Right hindlimb (tissue), 1 donor: Measurements from ENCODE around the gene EYA3.
"Not testable (repeated sequence)": the region's sequence is repeated elsewhere in the genome, so short reads cannot be mapped to it uniquely, and the experiment has no call there.

Source experiments
- DNase-seq: peaks from one replicate; pipeline ENCODE4 v3.0.0-alpha.2; 2018

EYA3 gene

GRCh38 chr1:28027238-28027637, 61.2 kb downstream of the EYA3 start:
- DNase-seq, result no peak

DNA sequence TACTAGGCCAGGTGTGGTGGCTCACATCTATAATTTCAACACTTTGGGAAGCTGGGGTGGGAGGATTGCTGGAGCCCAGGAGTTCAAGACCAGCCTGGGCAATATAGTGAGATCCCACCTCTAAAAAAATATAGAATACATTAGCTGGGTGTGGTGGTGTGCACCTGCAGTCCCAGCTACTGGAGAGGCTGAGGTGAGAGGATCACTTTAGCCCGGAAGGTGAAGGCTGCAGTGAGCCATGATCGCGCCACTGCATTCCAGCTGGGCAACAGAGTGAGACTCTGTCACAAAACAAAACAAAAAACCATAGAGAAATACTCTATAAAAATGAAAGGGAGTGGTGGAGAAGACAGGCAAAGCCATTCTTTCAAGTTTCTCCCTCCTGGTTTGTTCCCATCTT, 62.1 kb downstream of the EYA3 start:
- DNase-seq, result no peak

GRCh38 chr1:28021064-28021463, 67.3 kb downstream of the EYA3 start:
- no peak for DNase-seq

DNA sequence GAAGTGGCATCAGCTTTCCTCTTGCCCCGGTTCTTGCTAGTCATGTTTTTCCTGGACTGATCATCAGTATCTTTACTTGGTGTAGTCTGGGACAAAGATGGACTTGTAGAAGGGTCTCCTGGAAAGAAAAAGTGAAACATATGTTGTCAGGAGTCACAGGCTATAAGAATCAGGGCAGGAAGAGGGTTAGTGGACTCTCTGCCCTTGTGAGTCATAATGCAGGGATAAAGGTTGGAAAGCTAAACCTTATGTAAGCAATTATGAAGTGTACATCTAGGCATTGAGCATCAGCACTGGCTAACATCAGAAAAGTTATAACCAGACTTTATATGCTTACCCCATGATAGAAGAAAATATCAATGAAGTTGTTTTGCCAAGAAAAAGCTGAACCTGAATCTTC, 77.4 kb downstream of the EYA3 start:
- DNase-seq, result no peak

GRCh38 chr1:28003117-28003516, 85.3 kb downstream of the EYA3 start:
- not testable (repeated sequence) for DNase-seq

DNA sequence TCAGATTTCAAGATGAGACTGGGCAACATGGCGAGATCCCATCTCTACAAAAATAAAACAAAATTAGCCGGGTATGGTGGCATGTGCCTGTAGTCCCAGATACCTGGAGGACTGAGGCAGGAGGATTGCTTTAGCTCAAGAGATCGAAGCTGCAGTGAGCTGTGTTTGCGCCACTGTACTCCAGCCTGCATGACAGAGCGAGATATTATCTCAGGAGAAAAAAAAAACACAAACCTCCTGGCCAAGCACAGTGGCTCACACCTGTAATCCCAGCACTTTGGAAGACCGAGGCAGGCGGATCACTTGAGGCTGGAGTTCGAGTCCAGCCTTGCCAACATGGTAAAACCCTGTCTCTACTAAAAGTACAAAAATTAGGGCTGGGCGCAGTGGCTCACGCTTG, 85.8 kb downstream of the EYA3 start:
- DNase-seq, result no peak

- DNase-seq, result no peak
Observed at GRCh38 chr1:27999055-27999454, 89.4 kb downstream of the EYA3 start.

GRCh38 chr1:27994526-27994925, 93.9 kb downstream of the EYA3 start:
- not testable (repeated sequence) for DNase-seq

GRCh38 chr1:27994060-27994459, 94.3 kb downstream of the EYA3 start:
- DNase-seq, result no peak

GRCh38 chr1:27993241-27993640, 95.2 kb downstream of the EYA3 start:
- DNase-seq, result no peak

- no peak for DNase-seq
Observed at GRCh38 chr1:27992276-27992675, 96.1 kb downstream of the EYA3 start.

- DNase-seq, result no peak
Observed at GRCh38 chr1:27990920-27991537, 97.4 kb downstream of the EYA3 start.

- peak; percentile 44 for DNase-seq
Observed at GRCh38 chr1:27981145-27981544, 107.3 kb downstream of the EYA3 start.

GRCh38 chr1:27980216-27980845, 108.1 kb downstream of the EYA3 start:
- DNase-seq, result no peak

DNA sequence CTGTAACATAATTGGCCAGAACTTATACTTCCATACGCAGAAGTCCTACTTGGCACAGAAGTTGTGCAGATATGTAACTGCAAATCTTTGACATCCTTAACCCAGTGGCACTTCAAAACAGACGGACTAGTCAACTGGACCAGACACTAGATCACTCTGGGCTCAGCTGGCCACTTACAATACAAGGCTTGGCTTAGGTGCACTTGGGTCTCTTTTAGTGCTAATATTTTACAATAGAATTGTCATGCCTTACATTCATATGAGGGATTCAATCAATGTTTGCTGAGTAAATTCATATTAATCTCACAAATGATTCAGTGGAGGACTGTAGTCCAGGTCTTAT, 108.6 kb downstream of the EYA3 start:
- no peak for DNase-seq

DNA sequence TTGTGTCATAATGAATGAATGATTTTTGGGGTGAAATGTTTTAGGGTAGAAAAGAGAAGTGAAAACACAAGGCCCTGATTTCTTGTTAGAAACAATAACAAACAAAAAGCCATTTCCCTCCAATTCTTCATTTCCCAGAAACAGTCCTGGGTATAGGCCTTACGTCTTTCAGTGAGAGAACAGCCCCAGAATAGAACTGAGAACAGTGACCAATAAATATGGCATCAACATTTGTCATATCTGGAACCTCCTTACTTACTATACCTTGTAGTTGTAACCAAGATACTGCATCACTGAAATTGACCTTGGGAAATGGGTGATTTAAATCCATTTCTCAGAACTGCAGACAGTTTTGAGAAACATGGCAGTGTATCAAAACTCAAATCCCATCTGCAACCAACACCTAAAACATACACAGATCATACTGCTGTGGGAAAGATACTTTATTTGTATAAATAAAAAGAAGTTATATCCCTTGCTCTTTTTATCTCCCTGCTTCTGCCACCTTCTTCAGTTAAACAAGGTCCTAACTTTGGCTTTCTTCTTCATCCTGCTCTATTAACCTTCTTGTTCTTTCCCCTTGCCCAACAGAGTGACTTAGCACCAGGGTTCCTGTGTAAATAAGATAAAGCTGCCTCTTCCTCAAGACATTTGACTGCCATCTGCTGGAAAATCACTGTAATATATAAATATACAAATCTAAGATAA, 109.1 kb downstream of the EYA3 start:
- DNase-seq, result no peak

GRCh38 chr1:27974417-27974781, 114.0 kb downstream of the EYA3 start:
- no peak for DNase-seq

GRCh38 chr1:27973771-27974416, 114.5 kb downstream of the EYA3 start:
- DNase-seq, result peak; percentile 30

DNA sequence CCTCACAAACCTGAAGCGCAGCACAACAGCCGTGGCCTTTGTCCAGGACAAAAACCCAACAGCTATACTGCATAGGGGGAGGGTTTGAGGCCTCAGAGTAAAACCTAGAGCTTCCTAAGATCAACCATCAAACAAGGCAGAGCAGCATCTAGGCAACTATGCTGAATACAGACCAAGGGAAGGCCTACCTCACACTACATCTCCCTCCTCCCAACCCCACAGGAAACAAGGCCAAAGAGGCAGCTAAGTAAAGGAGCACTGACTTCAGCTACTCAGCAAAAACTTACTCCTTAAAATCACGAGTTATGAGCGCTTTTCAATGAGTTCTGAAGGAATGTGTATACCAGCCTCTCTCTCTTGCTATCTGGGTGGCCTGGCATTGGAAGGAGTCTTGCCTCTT, 116.3 kb downstream of the EYA3 start:
- no peak for DNase-seq

DNA sequence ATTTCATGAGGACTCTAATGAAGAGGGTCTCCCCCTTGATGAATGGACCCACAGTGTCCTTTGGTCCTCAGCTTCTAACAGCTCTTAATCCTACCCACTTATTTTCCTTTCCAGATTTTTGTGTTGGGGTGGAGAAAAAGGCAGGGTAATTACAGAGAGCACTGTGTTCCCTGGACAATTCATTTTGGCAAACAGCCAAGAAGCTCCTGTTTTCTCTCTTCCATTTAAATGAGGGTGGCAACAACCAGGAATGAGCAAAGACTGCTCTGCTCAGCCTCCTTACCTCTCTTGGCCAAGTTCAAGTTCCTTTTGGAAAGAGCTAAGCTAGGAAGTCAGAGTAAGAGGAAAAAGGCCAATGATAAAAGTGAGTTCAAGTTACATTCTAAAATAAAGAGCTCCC, 116.7 kb downstream of the EYA3 start:
- no peak for DNase-seq

GRCh38 chr1:27970401-27970800, 118.0 kb downstream of the EYA3 start:
- no peak for DNase-seq

- no peak for DNase-seq
Observed at GRCh38 chr1:27968692-27969091, 119.7 kb downstream of the EYA3 start.

GRCh38 chr1:27967884-27968466, 120.4 kb downstream of the EYA3 start:
- DNase-seq, result no peak
